Measurements from ENCODE around the gene SBNO2.
"Not testable (repeated sequence)": the region's sequence is repeated elsewhere in the genome, so short reads cannot be mapped to it uniquely, and the experiment has no call there.

Gene SBNO2

GRCh38 chr19:1208830-1209229 lies 34.8 kb upstream of the SBNO2 start:
- not testable (repeated sequence) for DNase-seq

- DNase-seq, result no peak
Observed at GRCh38 chr19:1206864-1207450, 32.9 kb upstream of the SBNO2 start.

GRCh38 chr19:1206150-1206863 lies 32.2 kb upstream of the SBNO2 start:
- DNase-seq, result no peak

- no peak for DNase-seq
Observed at GRCh38 chr19:1205114-1206099, 31.3 kb upstream of the SBNO2 start, which contains the start of gene STK11. Gene STK11, plus strand, starts transcription at chr19:1205778. Its CDS starts 1,136 bp downstream, at chr19:1206914.

- not testable (repeated sequence) for DNase-seq
Observed at GRCh38 chr19:1200614-1201013, 26.5 kb upstream of the SBNO2 start.

GRCh38 chr19:1199531-1199930 lies 25.5 kb upstream of the SBNO2 start:
- DNase-seq, result no peak

GRCh38 chr19:1189419-1189818 lies 15.4 kb upstream of the SBNO2 start:
- no peak for DNase-seq

- DNase-seq, result no peak
Observed at GRCh38 chr19:1183543-1184172, 9.6 kb upstream of the SBNO2 start.

- DNase-seq, result no peak
Observed at GRCh38 chr19:1182727-1183126, 8.7 kb upstream of the SBNO2 start.

- no peak for DNase-seq
Observed at GRCh38 chr19:1182068-1182467, 8.0 kb upstream of the SBNO2 start.

- no peak for DNase-seq
Observed at GRCh38 chr19:1181606-1182005, 7.5 kb upstream of the SBNO2 start.

GRCh38 chr19:1177322-1178114 lies 3.5 kb upstream of the SBNO2 start:
- DNase-seq, result no peak

GRCh38 chr19:1173159-1173844 lies 766 bp downstream of the SBNO2 start:
- DNase-seq, result no peak

GRCh38 chr19:1172353-1173158 lies 1.5 kb downstream of the SBNO2 start:
- DNase-seq, result no peak

GRCh38 chr19:1171755-1172352 lies 2.2 kb downstream of the SBNO2 start:
- DNase-seq, result no peak

- no peak for DNase-seq
Observed at GRCh38 chr19:1170938-1171754, 2.9 kb downstream of the SBNO2 start.

- no peak for DNase-seq
Observed at GRCh38 chr19:1169921-1170885, 3.9 kb downstream of the SBNO2 start.

- DNase-seq, result no peak
Observed at GRCh38 chr19:1169411-1169791, 4.7 kb downstream of the SBNO2 start.

Measured in SHP77 (cell line).